ENCODE results near the gene RETREG2.

DNA sequence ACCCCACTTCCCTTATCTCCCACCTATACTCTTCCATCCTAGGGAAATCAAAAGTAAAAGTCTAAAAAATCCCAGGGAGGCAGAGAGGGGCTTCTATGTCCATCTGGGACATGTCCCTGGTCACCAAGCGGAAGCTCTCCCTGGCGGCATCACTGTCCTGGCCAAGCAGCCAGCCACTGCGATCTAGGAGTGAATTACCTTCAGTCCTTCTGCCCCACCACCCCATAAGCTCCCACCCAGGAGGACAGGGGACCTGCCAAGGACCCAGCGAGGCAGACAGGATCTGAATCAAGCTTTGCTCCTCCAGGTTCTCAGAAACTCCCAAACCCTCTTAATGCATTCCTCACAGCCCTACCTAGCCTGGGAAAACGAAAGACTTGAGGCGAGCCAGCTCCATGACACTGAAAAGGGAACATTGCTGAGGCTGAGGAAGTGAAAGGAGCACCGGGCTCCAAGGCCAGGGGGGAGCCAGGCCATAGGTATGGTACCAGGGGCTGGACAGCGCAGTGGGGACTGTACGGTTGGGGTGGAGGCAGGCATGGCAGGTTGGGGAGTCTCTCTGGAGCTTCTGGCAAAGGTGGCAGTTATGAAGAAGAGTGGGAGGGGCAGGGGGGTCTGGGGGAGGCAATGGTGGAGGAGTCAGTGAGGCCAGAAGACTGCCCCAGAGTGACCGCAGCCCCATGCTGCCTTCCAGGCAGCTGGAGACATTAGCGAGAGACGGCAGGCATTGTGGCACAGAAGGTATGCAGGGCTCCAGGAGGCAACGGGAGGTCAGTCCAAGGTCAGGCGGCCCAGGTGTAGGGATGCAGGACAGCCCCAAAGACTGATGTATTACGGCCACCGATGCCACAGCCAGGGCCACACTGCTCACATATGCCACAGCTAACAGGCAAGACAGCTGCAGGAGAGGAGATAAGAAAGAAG lies 5.6 kb upstream of the RETREG2 start:
- TF ChIP-seq, protein P1, sequence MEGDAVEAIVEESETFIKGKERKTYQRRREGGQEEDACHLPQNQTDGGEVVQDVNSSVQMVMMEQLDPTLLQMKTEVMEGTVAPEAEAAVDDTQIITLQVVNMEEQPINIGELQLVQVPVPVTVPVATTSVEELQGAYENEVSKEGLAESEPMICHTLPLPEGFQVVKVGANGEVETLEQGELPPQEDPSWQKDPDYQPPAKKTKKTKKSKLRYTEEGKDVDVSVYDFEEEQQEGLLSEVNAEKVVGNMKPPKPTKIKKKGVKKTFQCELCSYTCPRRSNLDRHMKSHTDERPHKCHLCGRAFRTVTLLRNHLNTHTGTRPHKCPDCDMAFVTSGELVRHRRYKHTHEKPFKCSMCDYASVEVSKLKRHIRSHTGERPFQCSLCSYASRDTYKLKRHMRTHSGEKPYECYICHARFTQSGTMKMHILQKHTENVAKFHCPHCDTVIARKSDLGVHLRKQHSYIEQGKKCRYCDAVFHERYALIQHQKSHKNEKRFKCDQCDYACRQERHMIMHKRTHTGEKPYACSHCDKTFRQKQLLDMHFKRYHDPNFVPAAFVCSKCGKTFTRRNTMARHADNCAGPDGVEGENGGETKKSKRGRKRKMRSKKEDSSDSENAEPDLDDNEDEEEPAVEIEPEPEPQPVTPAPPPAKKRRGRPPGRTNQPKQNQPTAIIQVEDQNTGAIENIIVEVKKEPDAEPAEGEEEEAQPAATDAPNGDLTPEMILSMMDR (IDR thresholded peaks at IDR 0.05; ENCODE audit: control extremely low read depth in 1 of 3, insufficient read depth in 1 of 3, low read depth in 1 of 3, low read length in 3 of 3), result no peak
- TF ChIP-seq POLR2AphosphoS5 (IDR thresholded peaks at IDR 0.05; ENCODE audit: low read depth, low read length) (no peak), TAF1 (IDR thresholded peaks at IDR 0.05; ENCODE audit: low read depth, low read length) (no peak), KDM1A (IDR thresholded peaks at IDR 0.05; ENCODE audit: borderline replicate concordance, low read length) (no peak), EZH2 (IDR thresholded peaks at IDR 0.05; ENCODE audit: low read depth, low read length, severe bottlenecking) (no peak), ZNF274 (IDR thresholded peaks at IDR 0.05; ENCODE audit: borderline replicate concordance, extremely low read depth, low read length) (no peak), CEBPB (IDR thresholded peaks at IDR 0.05; ENCODE audit: low read depth, low read length) (no peak), JUN (IDR thresholded peaks at IDR 0.05; ENCODE audit: low read depth, low read length) (no peak), SIN3A (conservative IDR thresholded peaks at IDR 0.05 in 1 of 2, IDR thresholded peaks at IDR 0.05 in 1 of 2; ENCODE audit: low read depth in 1 of 2, low read length in 2 of 2) (no peak), POLR2A (IDR thresholded peaks at IDR 0.05; ENCODE audit: control extremely low read depth in 1 of 2, low read depth in 2 of 2, low read length in 2 of 2) (no peak), BCL11A (IDR thresholded peaks at IDR 0.05; ENCODE audit: low read depth in 2 of 2, low read length in 2 of 2) (no peak)
- TF ChIP-seq, protein P2, sequence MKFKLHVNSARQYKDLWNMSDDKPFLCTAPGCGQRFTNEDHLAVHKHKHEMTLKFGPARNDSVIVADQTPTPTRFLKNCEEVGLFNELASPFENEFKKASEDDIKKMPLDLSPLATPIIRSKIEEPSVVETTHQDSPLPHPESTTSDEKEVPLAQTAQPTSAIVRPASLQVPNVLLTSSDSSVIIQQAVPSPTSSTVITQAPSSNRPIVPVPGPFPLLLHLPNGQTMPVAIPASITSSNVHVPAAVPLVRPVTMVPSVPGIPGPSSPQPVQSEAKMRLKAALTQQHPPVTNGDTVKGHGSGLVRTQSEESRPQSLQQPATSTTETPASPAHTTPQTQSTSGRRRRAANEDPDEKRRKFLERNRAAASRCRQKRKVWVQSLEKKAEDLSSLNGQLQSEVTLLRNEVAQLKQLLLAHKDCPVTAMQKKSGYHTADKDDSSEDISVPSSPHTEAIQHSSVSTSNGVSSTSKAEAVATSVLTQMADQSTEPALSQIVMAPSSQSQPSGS (IDR thresholded peaks at IDR 0.05; ENCODE audit: low read length), result no peak
- TF ChIP-seq, protein P3, sequence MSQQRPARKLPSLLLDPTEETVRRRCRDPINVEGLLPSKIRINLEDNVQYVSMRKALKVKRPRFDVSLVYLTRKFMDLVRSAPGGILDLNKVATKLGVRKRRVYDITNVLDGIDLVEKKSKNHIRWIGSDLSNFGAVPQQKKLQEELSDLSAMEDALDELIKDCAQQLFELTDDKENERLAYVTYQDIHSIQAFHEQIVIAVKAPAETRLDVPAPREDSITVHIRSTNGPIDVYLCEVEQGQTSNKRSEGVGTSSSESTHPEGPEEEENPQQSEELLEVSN (IDR thresholded peaks at IDR 0.05), result no peak

Measured in H1 (cell line).